B cell (primary cell): Measurements from ENCODE around the gene TMEM52. TPM values are rescaled to one million over a fixed set of nuclear protein-coding genes. Genes with fewer than 3 reads are reported as not detected.
A peak's percentile ranks its signal among the peaks of the same experiment; 100 is the strongest.

Experiments
- ATAC-seq: fragments of 200-7000 bp; cut with Tn5 transposase; one replicate; pipeline ENCODE4 v1.10.0; 2021; ENCODE audit warnings: low read depth, mild to moderate bottlenecking, moderate number of reproducible peaks, moderate library complexity
- CTCF ChIA-PET: fragments of 350-600 bp; sonication (Branson Sonifier 250); formaldehyde crosslinking; loops from one replicate; lab custom pipeline; 2021; ENCODE audit warnings: antibody characterized with exemption, inconsistent platforms; lab: Charles Lee
- POLR2A ChIA-PET: fragments of 350-600 bp; sonication (Branson Sonifier 250); formaldehyde crosslinking; loops from one replicate; lab custom pipeline; 2021; ENCODE audit warnings: antibody characterized with exemption; lab: Charles Lee
- DNase-seq: peaks from one replicate; pipeline ENCODE4 v3.0.0; 2013
- H2AFZ ChIP-seq: 2 replicates; pipeline ENCODE4 v1.6.1; 2012; ENCODE audit warnings: mild to moderate bottlenecking, low read depth, low read length; ENCODE audit not compliant: insufficient read depth, poor library complexity, severe bottlenecking
- H3K27ac ChIP-seq, 2 donors: 1 replicate in 1 of 2; 2 replicates in 1 of 2; pipeline ENCODE4 v1.5.1; 2012 to 2013; ENCODE audit warnings: low read length in 2 of 2, mild to moderate bottlenecking in 2 of 2, moderate library complexity in 1 of 2
- H3K27me3 ChIP-seq, 4 experiments: fragments of 200-600 bp in 1 of 4; sonication (generic) in 1 of 4; replicated peaks in 1 of 4; 1 replicate in 2 of 4; 2 replicates in 2 of 4; pipeline versions ENCODE4 v1.6.1 to v1.7.0; 2013 to 2016; ENCODE audit warnings: low read length in 3 of 4, mild to moderate bottlenecking in 2 of 4, mixed read lengths in 1 of 4, moderate library complexity in 1 of 4; ENCODE audit not compliant: insufficient read depth in 4 of 4, control insufficient read depth in 3 of 4; ENCODE audit errors: control extremely low read depth in 1 of 4
- H3K36me3 ChIP-seq, 2 experiments: replicated peaks in 1 of 2; 1 replicate in 1 of 2; 2 replicates in 1 of 2; pipeline versions ENCODE4 v1.6.1 to v1.7.1; 2013; ENCODE audit warnings: low read length in 1 of 2; ENCODE audit not compliant: insufficient read depth in 2 of 2, control insufficient read depth in 1 of 2; ENCODE audit errors: control extremely low read depth in 1 of 2, extremely low read depth in 1 of 2
- H3K4me1 ChIP-seq, 2 donors: fragments of 200-600 bp in 1 of 2; sonication (generic) in 1 of 2; 1 replicate in 1 of 2; 2 replicates in 1 of 2; pipeline versions ENCODE4 v1.5.1 to v1.6.1; 2013 to 2017; ENCODE audit warnings: low read length in 2 of 2; ENCODE audit not compliant: control insufficient read depth in 2 of 2, insufficient read depth in 2 of 2
- H3K4me2 ChIP-seq: replicated peaks from 2 replicates; pipeline ENCODE3; 2012; ENCODE audit warnings: mild to moderate bottlenecking, low read depth, low read length; ENCODE audit not compliant: poor library complexity, severe bottlenecking
- H3K4me3 ChIP-seq, 5 experiments: fragments of 200-600 bp in 1 of 5; sonication (generic) in 1 of 5; 1 replicate in 3 of 5; 2 replicates in 2 of 5; pipeline versions ENCODE4 v1.5.1 to v1.7.0; 2011 to 2016; ENCODE audit warnings: low read length in 4 of 5, mild to moderate bottlenecking in 4 of 5, low read depth in 2 of 5, control low read depth in 1 of 5, moderate library complexity in 1 of 5; ENCODE audit not compliant: insufficient read depth in 1 of 5; ENCODE audit errors: control extremely low read depth in 1 of 5, extremely low read depth in 1 of 5
- H3K79me2 ChIP-seq: fragments of 200-600 bp; sonication (generic); one replicate; pipeline ENCODE4 v1.6.0; 2016; ENCODE audit warnings: low read length; ENCODE audit not compliant: control insufficient read depth, insufficient read depth
- H3K9ac ChIP-seq: fragments of 200-600 bp; sonication (generic); 2 replicates; pipeline ENCODE4 v1.6.1; 2017; ENCODE audit warnings: mild to moderate bottlenecking, low read length, moderate library complexity
- H3K9me3 ChIP-seq, 3 donors: one replicate each; pipeline versions ENCODE4 v1.6.1 to v1.7.1; 2013; ENCODE audit warnings: low read length in 2 of 3; ENCODE audit not compliant: control insufficient read depth in 2 of 3, insufficient read depth in 1 of 3; ENCODE audit errors: control extremely low read depth in 1 of 3
- H4K20me1 ChIP-seq: 2 replicates; pipeline ENCODE4 v1.6.0; 2012; ENCODE audit warnings: mild to moderate bottlenecking, low read length; ENCODE audit not compliant: insufficient read depth, control insufficient read depth, poor library complexity, severe bottlenecking
- H3K27ac Mint-ChIP-seq: one replicate; pipeline ENCODE4 v1.8.0; 2021; ENCODE audit warnings: mixed read lengths
- H3K27me3 Mint-ChIP-seq: one replicate; pipeline ENCODE4 v1.8.0; 2021; ENCODE audit warnings: mixed read lengths
- H3K4me1 Mint-ChIP-seq: one replicate; pipeline ENCODE4 v1.8.0; 2021; ENCODE audit warnings: mixed read lengths
- H3K4me3 Mint-ChIP-seq: one replicate; pipeline ENCODE4 v1.8.0; 2021; ENCODE audit warnings: mixed read lengths
- H3K9me3 Mint-ChIP-seq: one replicate; pipeline ENCODE4 v1.8.0; 2022; ENCODE audit warnings: mixed read lengths; ENCODE audit not compliant: insufficient read depth
- CTCF ChIP-seq: fragments of 200-600 bp; IDR thresholded peaks from one replicate; pipeline ENCODE4 v1.8.0; 2022; ENCODE audit warnings: antibody characterized with exemption, mild to moderate bottlenecking
- EZH2 ChIP-seq: IDR thresholded peaks from 2 replicates; pipeline ENCODE4 v1.6.1; 2012; ENCODE audit warnings: borderline replicate concordance, low read depth, mild to moderate bottlenecking, moderate library complexity, low read length; ENCODE audit not compliant: insufficient read depth, poor library complexity, severe bottlenecking
- WGBS: methylation state at CpG from one replicate; pipeline ENCODE4 v1.1.5; 2013; ENCODE audit warnings: missing lambda C conversion rate; ENCODE audit not compliant: insufficient coverage; 5-methylcytosine and 5-hydroxymethylcytosine counted together
- intact Hi-C: fragments of 100-400 bp; cut with micrococcal nuclease; formaldehyde crosslinking; loops from one replicate; pipeline ENCODE4 v1.10.0; 2022
- polyA plus RNA-seq: library from polyadenylated mRNA; depleted of rRNA; stranded (reverse); fragments of >200 nt; gene quantifications from 2 replicates; pipeline ENCODE4 v1.2.3, GENCODE V29; 2012
- total RNA-seq, 2 donors: library from RNA; stranded (reverse); fragments of 120-200 nt in 1 of 2; gene quantifications; 1 replicate in 1 of 2; 2 replicates in 1 of 2; pipeline versions ENCODE4 v1.2.3 to v1.2.4, GENCODE V29; 2013 to 2022

The TMEM52 gene
- total and polyA plus RNA-seq, 2 donors (not counting 1 experiment from before 2014, with no cell fraction given): 0.69 to 1.00 TPM

- POLR2A ChIA-PET: interaction anchor here (0.6 to 1.3 kb wide), 6 partner anchors 10 to 282 kb away, joined by 3 to 6 read pairs (median 4); no protein-coding TSS in a partner anchor
- peak overlapping the region; percentile 54 for H3K27ac Mint-ChIP-seq
- no peak overlapping the region for H3K27ac ChIP-seq
These were observed 23.4 kb downstream of the TMEM52 start for GRCh38 chr1:1895456-1896336.

More at GRCh38 chr1:1895456-1896336, 23.4 kb downstream of the TMEM52 start:
- H3K9me3 Mint-ChIP-seq: no peaks in the 10 kb centered on the region
- H3K36me3 ChIP-seq: no peaks in the 10 kb centered on the region
- H2AFZ ChIP-seq: no peak overlapping the region
- H3K4me3 Mint-ChIP-seq: peak overlapping the region; percentile 61
- DNase-seq (peak; percentile 64), ATAC-seq (peak; percentile 12)
- H3K9ac ChIP-seq: no peak overlapping the region
- peak overlapping the region; percentile 51 for H3K4me2 ChIP-seq
- H3K79me2 ChIP-seq: peaks cover 7% of the 10 kb centered on the region
- H3K9me3 ChIP-seq: no peaks in the 10 kb centered on the region
- H4K20me1 ChIP-seq: no peaks in the 10 kb centered on the region
- no peak overlapping the region for H3K4me3 ChIP-seq
- peaks cover 35 to 61% of the 10 kb centered on the region in 2 donors for H3K4me1 ChIP-seq
- CTCF ChIA-PET: interaction anchor here (0.7 to 7.1 kb wide), 2 partner anchors 11 to 286 kb away, joined by 3 to 67 read pairs; no protein-coding TSS in a partner anchor
- 49% methylated on average over 14 of the region's 14 CpGs for WGBS
- intact Hi-C loops: no loop called here
- TF ChIP-seq EZH2 (no peak), CTCF (no peak)
- H3K4me1 Mint-ChIP-seq: peaks cover 44% of the 10 kb centered on the region
- H3K27me3 Mint-ChIP-seq: no peaks in the 10 kb centered on the region
- no peaks in the 10 kb centered on the region for H3K27me3 ChIP-seq
